ENCODE data around the gene KRT36.

DNA sequence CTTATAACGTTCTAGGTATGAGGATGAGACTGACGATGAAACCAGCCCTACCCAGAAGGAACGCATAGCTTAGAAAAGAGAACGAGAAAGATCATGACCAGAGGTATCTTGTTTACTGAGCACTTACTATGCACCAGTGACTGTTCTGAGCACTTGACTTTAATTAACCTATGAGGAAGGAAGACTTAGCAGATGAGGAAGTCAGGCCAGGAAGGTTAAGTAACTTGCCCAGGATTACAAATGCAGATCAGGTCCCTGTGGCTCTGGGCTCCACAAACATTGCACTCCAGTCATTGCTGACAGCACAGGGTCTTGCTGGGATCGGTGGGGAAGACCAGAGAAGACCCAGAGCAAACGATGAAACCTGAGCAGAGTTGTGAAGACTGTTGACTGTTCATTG lies 8.6 kb upstream of the KRT36 start:
- TF ChIP-seq, protein P1, sequence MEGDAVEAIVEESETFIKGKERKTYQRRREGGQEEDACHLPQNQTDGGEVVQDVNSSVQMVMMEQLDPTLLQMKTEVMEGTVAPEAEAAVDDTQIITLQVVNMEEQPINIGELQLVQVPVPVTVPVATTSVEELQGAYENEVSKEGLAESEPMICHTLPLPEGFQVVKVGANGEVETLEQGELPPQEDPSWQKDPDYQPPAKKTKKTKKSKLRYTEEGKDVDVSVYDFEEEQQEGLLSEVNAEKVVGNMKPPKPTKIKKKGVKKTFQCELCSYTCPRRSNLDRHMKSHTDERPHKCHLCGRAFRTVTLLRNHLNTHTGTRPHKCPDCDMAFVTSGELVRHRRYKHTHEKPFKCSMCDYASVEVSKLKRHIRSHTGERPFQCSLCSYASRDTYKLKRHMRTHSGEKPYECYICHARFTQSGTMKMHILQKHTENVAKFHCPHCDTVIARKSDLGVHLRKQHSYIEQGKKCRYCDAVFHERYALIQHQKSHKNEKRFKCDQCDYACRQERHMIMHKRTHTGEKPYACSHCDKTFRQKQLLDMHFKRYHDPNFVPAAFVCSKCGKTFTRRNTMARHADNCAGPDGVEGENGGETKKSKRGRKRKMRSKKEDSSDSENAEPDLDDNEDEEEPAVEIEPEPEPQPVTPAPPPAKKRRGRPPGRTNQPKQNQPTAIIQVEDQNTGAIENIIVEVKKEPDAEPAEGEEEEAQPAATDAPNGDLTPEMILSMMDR (IDR thresholded peaks at IDR 0.05): no peak
- TF ChIP-seq EZH2 (IDR thresholded peaks at IDR 0.05; ENCODE audit: borderline replicate concordance, insufficient read depth, low read depth, low read length, poor library complexity, severe bottlenecking): no peak
